H1 (cell line): ENCODE data around the gene CLN6. TPM values are rescaled to one million over a fixed set of nuclear protein-coding genes. Genes with fewer than 3 reads are reported as not detected.
A peak's percentile ranks its signal among the peaks of the same experiment; 100 is the strongest.

Experiments
- CTCF ChIA-PET: fragments of 300-600 bp; sonication (Branson Sonifier 250); formaldehyde crosslinking; loops from one replicate; lab custom pipeline; 2021; ENCODE audit not compliant: partially characterized antibody; lab: Charles Lee
- POLR2A ChIA-PET: fragments of 300-600 bp; sonication (Branson Sonifier 250); formaldehyde crosslinking; loops from one replicate; lab custom pipeline; 2021; ENCODE audit warnings: inconsistent platforms; ENCODE audit not compliant: partially characterized antibody; lab: Charles Lee
- DNase-seq, 2 experiments: peaks; one replicate each; pipeline versions ENCODE4 v3.0.0 to v3.0.0-alpha.2; 2010 to 2022; ENCODE audit warnings: low spot score in 2 of 2, low read depth in 1 of 2, mixed read lengths in 1 of 2
- FAIRE-seq: peaks from 2 replicates; lab custom pipeline; 2011; peaks lifted over from hg19 to GRCh38; lab: Jason Lieb, UNC
- H2AFZ ChIP-seq: 2 replicates; pipeline ENCODE4 v1.8.1; 2012; ENCODE audit warnings: low read length, inconsistent platforms
- H2AK5ac ChIP-seq: 2 replicates; pipeline ENCODE4 v1.6.1; 2013; ENCODE audit warnings: low read depth, low read length
- H2BK120ac ChIP-seq: replicated peaks from 2 replicates; pipeline ENCODE3; 2013; ENCODE audit warnings: low read depth, low read length, inconsistent platforms
- H2BK12ac ChIP-seq: 2 replicates; pipeline ENCODE4 v1.6.1; 2013; ENCODE audit warnings: low read depth, low read length
- H2BK15ac ChIP-seq: 2 replicates; pipeline ENCODE4 v1.6.1; 2013; ENCODE audit warnings: low read length
- H2BK20ac ChIP-seq: 2 replicates; pipeline ENCODE4 v1.6.1; 2013; ENCODE audit warnings: low read length
- H2BK5ac ChIP-seq: 2 replicates; pipeline ENCODE4 v1.6.1; 2013; ENCODE audit warnings: low read depth, low read length
- H3K14ac ChIP-seq: 2 replicates; pipeline ENCODE4 v1.6.1; 2013; ENCODE audit warnings: inconsistent platforms; ENCODE audit not compliant: insufficient read length
- H3K18ac ChIP-seq: 2 replicates; pipeline ENCODE4 v1.6.1; 2013; ENCODE audit warnings: low read length; ENCODE audit errors: extremely low read depth
- H3K23ac ChIP-seq: 2 replicates; pipeline ENCODE4 v1.6.1; 2013; ENCODE audit warnings: inconsistent platforms; ENCODE audit not compliant: insufficient read length
- H3K23me2 ChIP-seq: 2 replicates; pipeline ENCODE4 v1.6.1; 2013; ENCODE audit warnings: low read depth, low read length
- H3K27ac ChIP-seq: 2 replicates; pipeline ENCODE4 v1.6.1; 2011; ENCODE audit warnings: low read depth, low read length, inconsistent platforms
- H3K27me3 ChIP-seq, 4 experiments: replicated peaks in 1 of 4; 1 replicate in 1 of 4; 2 replicates in 3 of 4; pipeline versions ENCODE4 v1.6.1 to v1.8.1; 2011 to 2013; ENCODE audit warnings: low read length in 3 of 4, mild to moderate bottlenecking in 3 of 4, inconsistent platforms in 2 of 4, mixed read lengths in 2 of 4, moderate library complexity in 1 of 4; ENCODE audit not compliant: control insufficient read depth in 3 of 4, insufficient read depth in 3 of 4; ENCODE audit errors: extremely low read depth in 1 of 4
- H3K36me3 ChIP-seq, 4 experiments: 2 replicates each; pipeline versions ENCODE4 v1.6.1 to v1.8.1; 2011 to 2013; ENCODE audit warnings: mild to moderate bottlenecking in 4 of 4, low read length in 3 of 4, moderate library complexity in 2 of 4, control low read depth in 1 of 4, inconsistent platforms in 1 of 4; ENCODE audit not compliant: insufficient read depth in 4 of 4, control insufficient read depth in 2 of 4
- H3K4ac ChIP-seq: replicated peaks from 2 replicates; pipeline ENCODE3; 2013; ENCODE audit warnings: low read length, low read depth, mixed read lengths, inconsistent platforms; ENCODE audit not compliant: insufficient read length
- H3K4me1 ChIP-seq, 4 experiments: replicated peaks in 1 of 4; 1 replicate in 1 of 4; 2 replicates in 3 of 4; pipeline versions ENCODE4 v1.6.1 to v1.8.1; 2011 to 2013; ENCODE audit warnings: low read length in 3 of 4, inconsistent platforms in 2 of 4, mixed read lengths in 1 of 4; ENCODE audit not compliant: insufficient read depth in 4 of 4, control insufficient read depth in 3 of 4
- H3K4me2 ChIP-seq, 2 experiments: 2 replicates each; pipeline versions ENCODE4 v1.6.1 to v1.8.1; 2011 to 2013; ENCODE audit warnings: low read depth in 2 of 2, low read length in 2 of 2, control low read depth in 1 of 2, inconsistent platforms in 1 of 2, mild to moderate bottlenecking in 1 of 2; ENCODE audit not compliant: insufficient read depth in 1 of 2
- H3K4me3 ChIP-seq, 4 experiments: fragments of 200-600, 300-600 bp in 1 of 4; sonication (generic), shearing (Covaris generic), sonication (Bioruptor Twin) in 1 of 4; 2 replicates each; pipeline versions ENCODE4 v1.5.1 to v1.8.1; 2011 to 2016; ENCODE audit warnings: low read length in 4 of 4, low read depth in 3 of 4, control low read depth in 2 of 4, inconsistent platforms in 2 of 4, mild to moderate bottlenecking in 2 of 4, mixed read lengths in 1 of 4, moderate library complexity in 1 of 4; ENCODE audit not compliant: insufficient read depth in 2 of 4; ENCODE audit errors: extremely low read depth in 1 of 4
- H3K56ac ChIP-seq: replicated peaks from 2 replicates; pipeline ENCODE3; 2013; ENCODE audit warnings: low read depth, mild to moderate bottlenecking, mixed read lengths, low read length, inconsistent platforms; ENCODE audit not compliant: insufficient read length
- H3K79me1 ChIP-seq: 2 replicates; pipeline ENCODE4 v1.6.1; 2013; ENCODE audit warnings: low read depth, low read length, control low read depth
- H3K79me2 ChIP-seq, 2 experiments: 2 replicates each; pipeline versions ENCODE4 v1.6.1 to v1.8.1; 2012 to 2013; ENCODE audit warnings: low read length in 2 of 2, mild to moderate bottlenecking in 2 of 2, inconsistent platforms in 1 of 2; ENCODE audit not compliant: insufficient read depth in 2 of 2, control insufficient read depth in 1 of 2
- H3K9ac ChIP-seq, 4 experiments: replicated peaks in 1 of 4; 1 replicate in 1 of 4; 2 replicates in 3 of 4; pipeline versions ENCODE4 v1.6.1 to v1.8.1; 2011 to 2013; ENCODE audit warnings: low read depth in 3 of 4, low read length in 3 of 4, control low read depth in 2 of 4, mild to moderate bottlenecking in 2 of 4, moderate library complexity in 2 of 4, inconsistent platforms in 1 of 4; ENCODE audit errors: extremely low read depth in 1 of 4
- H3K9me3 ChIP-seq, 2 experiments: 2 replicates each; pipeline versions ENCODE4 v1.6.1 to v1.8.1; 2012 to 2013; ENCODE audit warnings: mild to moderate bottlenecking in 2 of 2, moderate library complexity in 2 of 2, control low read depth in 1 of 2, inconsistent platforms in 1 of 2, low read depth in 1 of 2, low read length in 1 of 2, mixed read lengths in 1 of 2; ENCODE audit not compliant: insufficient read depth in 2 of 2
- H4K20me1 ChIP-seq, 2 experiments: replicated peaks in 1 of 2; 2 replicates each; pipeline versions ENCODE3 to v1.8.1; 2011 to 2013; ENCODE audit warnings: inconsistent platforms in 2 of 2, low read length in 2 of 2, mild to moderate bottlenecking in 1 of 2; ENCODE audit not compliant: insufficient read depth in 2 of 2, control insufficient read depth in 1 of 2
- H4K5ac ChIP-seq: 2 replicates; pipeline ENCODE4 v1.6.1; 2013; ENCODE audit warnings: low read length, low read depth, mixed read lengths, inconsistent platforms; ENCODE audit not compliant: insufficient read length
- H4K8ac ChIP-seq: 2 replicates; pipeline ENCODE4 v1.8.0; 2013; ENCODE audit warnings: mild to moderate bottlenecking, moderate library complexity, low read length, inconsistent platforms; ENCODE audit not compliant: insufficient read depth; ENCODE audit errors: extremely low read depth
- H4K91ac ChIP-seq: replicated peaks from 2 replicates; pipeline ENCODE3; 2013; ENCODE audit warnings: low read length, mixed read lengths, inconsistent platforms; ENCODE audit not compliant: insufficient read length
- HDAC2 ChIP-seq, 2 experiments: fragments of 300-600 bp in 1 of 2; sonication (generic) in 1 of 2; IDR thresholded peaks; 2 replicates each; pipeline ENCODE4 v1.6.1; 2011 to 2012; ENCODE audit warnings: low read depth in 2 of 2, low read length in 2 of 2, mild to moderate bottlenecking in 2 of 2, moderate library complexity in 2 of 2, borderline replicate concordance in 1 of 2, inconsistent platforms in 1 of 2
- RBBP5 ChIP-seq: IDR thresholded peaks from 2 replicates; pipeline ENCODE4 v1.7.1; 2012; ENCODE audit warnings: low read depth, mild to moderate bottlenecking, inconsistent platforms, low read length, moderate library complexity, borderline replicate concordance
- WGBS, 2 experiments: shearing (Covaris generic) in 1 of 2; methylation state at CpG; one replicate each; pipeline versions ENCODE4 v1.1.6 to v1.1.7; 2013 to 2015; ENCODE audit warnings: low lambda C conversion rate in 2 of 2, mixed read lengths in 2 of 2, inconsistent platforms in 1 of 2, low coverage in 1 of 2, missing lambda C conversion rate in 1 of 2; ENCODE audit not compliant: insufficient replicate concordance in 2 of 2, insufficient coverage in 1 of 2, insufficient read length in 1 of 2; ENCODE audit errors: extremely low coverage in 1 of 2, missing lambda C conversion rate in 1 of 2; 5-methylcytosine and 5-hydroxymethylcytosine counted together
- polyA plus RNA-seq, 7 experiments: library from polyadenylated mRNA; depleted of rRNA in 3 of 7; stranded (reverse) in 5 of 7; unstranded in 2 of 7; fragments of >200 nt in 5 of 7; fragments of 200-250 nt in 2 of 7; gene quantifications; 1 replicate in 5 of 7; 2 replicates in 1 of 7; 4 replicates in 1 of 7; pipeline versions ENCODE4 v1.2.1 to v1.2.3, GENCODE V29; 2011 to 2013; ENCODE audit warnings: missing spikeins in 2 of 7, mixed read lengths in 2 of 7
- total RNA-seq: library from RNA; stranded (reverse); fragmentation: NEBNext Ultra II Directional; extraction: Animal tissue kit (Norgen Biotek cat#: 25700); gene quantifications from 2 replicates; pipeline ENCODE4 v1.2.1, GENCODE V29; 2021

The CLN6 gene
- total and polyA plus RNA-seq, 2 of the 8 experiments (the other 6 are each of a cell fraction or from before 2014, with no cell fraction given) = 60.0 to 137 TPM

GRCh38 chr15:68201153-68201878 lies 28.2 kb downstream of the CLN6 start:
- H3K4ac ChIP-seq = no peak overlapping the region
- H3K23ac ChIP-seq = no peak overlapping the region
- H3K79me2 ChIP-seq = 0 out of 4 replicates have a peak, but pooled peaks cover 0 to 2% of the 10 kb centered on the region in 2 experiments
- H3K9ac ChIP-seq = no peak overlapping the region
- H3K79me1 ChIP-seq = peaks cover 2% of the 10 kb centered on the region; the same call in 1 of the 2 replicates
- H3K4me2 ChIP-seq = 0 out of 4 replicates have a peak overlapping the region, but pooled peaks of 1 of the 2 experiments have one; percentile 5
- H2BK5ac ChIP-seq = peak overlapping the region; percentile 78; the same call in 1 of the 2 replicates
- H4K5ac ChIP-seq = no peak overlapping the region
- no peak overlapping the region for H4K91ac ChIP-seq
- H3K9me3 ChIP-seq = no peaks in the 10 kb centered on the region
- H3K18ac ChIP-seq = no peak overlapping the region; the same call in 1 of the 2 replicates
- H3K56ac ChIP-seq = no peak overlapping the region
- POLR2A ChIA-PET = interaction anchor here (0.9 to 2.0 kb wide), 4 partner anchors 10 to 147 kb away, joined by 3 to 7 read pairs (median 4); partner anchors contain the start of genes CLN6 and PIAS1
- 0 out of 2 replicates have a peak overlapping the region, but pooled peaks have one; percentile 17 for H2BK12ac ChIP-seq
- 86% methylated on average over 7 of the region's 7 CpGs; no CpG with 5 or more reads in 1 of the 2 experiments for WGBS, 2 experiments
- no peak overlapping the region for H3K27ac ChIP-seq
- H3K4me1 ChIP-seq = peaks cover 1 to 30% (median 23%) of the 10 kb centered on the region in 4 experiments
- no peak overlapping the region for H2AK5ac ChIP-seq
- no peak overlapping the region for H4K8ac ChIP-seq
- H2BK120ac ChIP-seq = no peak overlapping the region
- no peak overlapping the region for H2BK15ac ChIP-seq
- H4K20me1 ChIP-seq = peaks cover 10 to 20% of the 10 kb centered on the region in 2 experiments
- no peak overlapping the region for H3K14ac ChIP-seq
- FAIRE-seq (no peak), DNase-seq (peak in 1 of 2 experiments; percentile 53)
- H2AFZ ChIP-seq = no peak overlapping the region
- H3K4me3 ChIP-seq = no peak overlapping the region
- no peaks in the 10 kb centered on the region for H3K27me3 ChIP-seq
- CTCF ChIA-PET = interaction anchor here (11.6 kb wide), 1 partner anchor 9 kb away, joined by 101 read pairs; no protein-coding TSS in a partner anchor
- H3K36me3 ChIP-seq = no peaks in the 10 kb centered on the region
- no peak overlapping the region for H2BK20ac ChIP-seq
- H3K23me2 ChIP-seq = no peaks in the 10 kb centered on the region
- TF ChIP-seq HDAC2 (IDR thresholded peaks at IDR 0.05; ENCODE audit: borderline replicate concordance in 1 of 2, low read depth in 2 of 2, low read length in 2 of 2) (no peak), RBBP5 (no peak)
